GM23338 (cell line): ENCODE results near the gene TRIM8. TPM values are rescaled to one million over a fixed set of nuclear protein-coding genes. Genes with fewer than 3 reads are reported as not detected.

Source experiments
- ATAC-seq: fragments of 200-7000 bp; cut with Tn5 transposase; 3 replicates; pipeline ENCODE4 v1.9.1; 2020
- DNase-seq: peaks from one replicate; pipeline ENCODE4 v3.0.0-alpha.2; 2015; ENCODE audit warnings: low spot score
- H2AFZ ChIP-seq: fragments of 200-600 bp; sonication (generic); 2 replicates; pipeline ENCODE4 v1.8.0; 2016; ENCODE audit warnings: antibody characterized with exemption, mild to moderate bottlenecking, moderate library complexity
- H3F3A ChIP-seq: fragments of 200-600 bp; sonication (generic); replicated peaks from 2 replicates; pipeline ENCODE4 v1.8.0; 2017; ENCODE audit warnings: antibody characterized with exemption, mixed run types, low read depth
- H3K27ac ChIP-seq: fragments of 200-600 bp; sonication (generic); 2 replicates; pipeline ENCODE4 v1.6.1; 2016; ENCODE audit warnings: low read depth
- H3K27me3 ChIP-seq: fragments of 200-600 bp; sonication (generic); 2 replicates; pipeline ENCODE4 v1.8.0; 2016; ENCODE audit warnings: mild to moderate bottlenecking, mixed run types, moderate library complexity; ENCODE audit not compliant: insufficient read depth
- H3K36me3 ChIP-seq: fragments of 200-600 bp; sonication (generic); 2 replicates; pipeline ENCODE4 v1.8.0; 2016; ENCODE audit warnings: mild to moderate bottlenecking; ENCODE audit not compliant: insufficient read depth
- H3K4me1 ChIP-seq: fragments of 200-600 bp; sonication (generic); 2 replicates; pipeline ENCODE4 v1.8.0; 2016; ENCODE audit warnings: mild to moderate bottlenecking, moderate library complexity; ENCODE audit not compliant: insufficient read depth
- H3K4me2 ChIP-seq: fragments of 200-600 bp; sonication (generic); 2 replicates; pipeline ENCODE4 v1.7.1; 2017; ENCODE audit warnings: mixed run types
- H3K4me3 ChIP-seq: fragments of 200-600 bp; sonication (generic); 2 replicates; pipeline ENCODE4 v1.6.1; 2016; ENCODE audit warnings: mixed run types
- H3K79me2 ChIP-seq: fragments of 200-600 bp; sonication (generic); replicated peaks from 2 replicates; pipeline ENCODE4 v1.8.0; 2017; ENCODE audit warnings: mild to moderate bottlenecking; ENCODE audit not compliant: insufficient read depth
- H3K9me2 ChIP-seq: fragments of 200-600 bp; sonication (generic); 2 replicates; pipeline ENCODE4 v1.8.0; 2017; ENCODE audit not compliant: insufficient read depth
- H4K20me1 ChIP-seq: fragments of 200-600 bp; sonication (generic); replicated peaks from 2 replicates; pipeline ENCODE4 v1.8.0; 2017; ENCODE audit warnings: mild to moderate bottlenecking; ENCODE audit not compliant: insufficient read depth
- H3K27ac Mint-ChIP-seq: 2 replicates; pipeline ENCODE4 v1.8.0; 2020; ENCODE audit warnings: inconsistent platforms, mild to moderate bottlenecking, moderate library complexity, mixed read lengths
- H3K27me3 Mint-ChIP-seq: 3 replicates; pipeline ENCODE4 v1.8.0; 2022; ENCODE audit warnings: low read depth, mild to moderate bottlenecking, moderate library complexity, mixed read lengths, inconsistent platforms; ENCODE audit not compliant: insufficient read depth, poor library complexity
- H3K36me3 Mint-ChIP-seq: 3 replicates; pipeline ENCODE4 v1.8.0; 2021; ENCODE audit warnings: low read depth, mild to moderate bottlenecking, inconsistent platforms, moderate library complexity, mixed read lengths
- H3K4me1 Mint-ChIP-seq: 3 replicates; pipeline ENCODE4 v1.8.0; 2020; ENCODE audit warnings: mild to moderate bottlenecking, inconsistent platforms, mixed read lengths
- H3K4me3 Mint-ChIP-seq: 3 replicates; pipeline ENCODE4 v1.8.0; 2021; ENCODE audit warnings: moderate library complexity, mild to moderate bottlenecking, inconsistent platforms, mixed read lengths
- H3K9me3 Mint-ChIP-seq: 3 replicates; pipeline ENCODE4 v1.8.0; 2020; ENCODE audit warnings: moderate library complexity, mild to moderate bottlenecking, inconsistent platforms, mixed read lengths
- EZH2 ChIP-seq: fragments of 200-600 bp; sonication (generic); IDR thresholded peaks from one replicate; pipeline ENCODE4 v1.8.0; 2017; ENCODE audit warnings: antibody characterized with exemption, mild to moderate bottlenecking, low read depth; ENCODE audit not compliant: unreplicated experiment
- EZH2phosphoT487 ChIP-seq: fragments of 200-600 bp; sonication (generic); IDR thresholded peaks from one replicate; pipeline ENCODE4 v1.8.1; 2018; ENCODE audit warnings: antibody characterized with exemption; ENCODE audit not compliant: unreplicated experiment
- JUNB ChIP-seq: IDR thresholded peaks from one replicate; pipeline ENCODE4 v1.6.1; 2016; ENCODE audit warnings: antibody characterized with exemption; ENCODE audit not compliant: unreplicated experiment
- POLR2AphosphoS5 ChIP-seq: IDR thresholded peaks from 2 replicates; pipeline ENCODE4 v1.6.1; 2016; ENCODE audit warnings: antibody characterized with exemption, low read depth
- STAT1 ChIP-seq: IDR thresholded peaks from one replicate; pipeline ENCODE4 v1.6.1; 2016; ENCODE audit warnings: antibody characterized with exemption; ENCODE audit not compliant: unreplicated experiment
- ZNF331 ChIP-seq: fragments of 250-450 bp; sonication (Bioruptor Pico); IDR thresholded peaks from 2 replicates; pipeline ENCODE4 v1.5.0; 2020; ENCODE audit warnings: low read depth, mild to moderate bottlenecking, moderate library complexity
- polyA plus RNA-seq: library from polyadenylated mRNA; unstranded; fragments of >200 nt; fragmentation: Nextera tagmentation; extraction: Ambion mirVana; gene quantifications from 2 replicates; pipeline ENCODE4 v1.2.1, GENCODE V29; 2016
- total RNA-seq: library from RNA; depleted of rRNA; stranded (reverse); fragments of >200 nt; shearing (Covaris generic); gene quantifications from 2 replicates; pipeline ENCODE4 v1.2.3, GENCODE V29; 2014
- TF ChIP-seq, protein P1 (sequence below), 2 experiments: fragments of 200-600 bp in 1 of 2; sonication (generic) in 1 of 2; conservative IDR thresholded peaks; 2 replicates each; pipeline versions ENCODE4 v1.5.1 to v1.6.1; 2016 to 2017; ENCODE audit warnings: antibody characterized with exemption in 2 of 2, low read depth in 2 of 2, mild to moderate bottlenecking in 2 of 2, moderate library complexity in 1 of 2
- TF ChIP-seq, protein P2 (sequence below): IDR thresholded peaks from 2 replicates; pipeline ENCODE4 v1.6.1; 2016; ENCODE audit warnings: antibody characterized with exemption
- TF ChIP-seq, protein P3 (sequence below): fragments of 250-450 bp; sonication (Bioruptor Pico); IDR thresholded peaks from 2 replicates; pipeline ENCODE4 v1.5.0; 2020; ENCODE audit warnings: mild to moderate bottlenecking, moderate library complexity

Gene TRIM8
- total and polyA plus RNA-seq, 2 experiments from 2014 or later, result 15.1 to 36.7 TPM

DNA sequence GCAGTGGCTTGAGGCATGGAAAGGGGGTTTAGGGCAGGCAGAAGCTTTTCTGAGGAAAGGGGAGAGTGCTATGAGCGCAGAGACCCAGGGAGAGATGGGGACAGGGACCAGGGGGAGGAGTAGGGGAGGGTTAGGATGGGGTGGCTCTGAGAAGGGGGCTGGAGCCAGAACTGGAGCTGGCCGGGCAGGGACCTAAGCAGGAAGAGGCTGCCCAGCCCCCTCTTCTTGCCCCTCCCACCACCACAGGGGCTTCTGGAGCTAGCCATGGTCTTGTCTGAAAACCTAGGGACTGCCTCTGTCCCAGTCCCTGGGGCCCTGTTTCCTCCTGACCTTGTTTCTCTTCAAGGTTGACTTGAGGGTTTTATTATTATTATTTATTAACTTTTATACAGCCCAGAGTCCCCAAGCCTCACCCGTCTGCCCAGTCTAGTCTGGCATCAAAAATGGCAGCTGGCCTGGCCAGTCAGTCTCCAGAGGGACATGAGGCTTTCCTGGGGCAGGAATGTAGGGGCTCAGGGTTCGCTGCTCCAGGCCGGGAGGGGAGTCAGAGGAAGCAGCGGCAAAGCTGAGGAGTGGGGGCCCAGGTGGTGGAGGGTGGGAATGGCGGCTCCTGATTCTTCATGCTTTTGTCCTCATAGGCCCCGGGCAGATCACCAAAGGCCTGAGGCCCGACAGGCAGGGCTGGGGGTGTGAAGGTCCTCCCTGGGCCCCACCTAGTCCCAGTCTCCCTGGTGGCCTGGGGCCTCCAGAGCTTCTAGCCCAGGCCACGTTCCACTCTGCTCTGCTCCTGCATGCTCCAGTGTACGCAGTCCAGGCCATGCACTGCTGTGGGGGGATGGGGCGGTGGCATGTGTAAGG lies 5.7 kb downstream of the TRIM8 start:
- Mint-ChIP-seq H3K27ac (peak overlapping the region; percentile 72; the same call in 1 of the 2 replicates), H3K4me1 (peaks cover 62% of the 10 kb centered on the region), H3K36me3 (peaks cover 7% of the 10 kb centered on the region; the same call in 2 of the 3 replicates), H3K27me3 (peaks cover 30% of the 10 kb centered on the region), H3K9me3 (no peaks in the 10 kb centered on the region), H3K4me3 (peak overlapping the region; percentile 19; the same call in 2 of the 3 replicates)
- Histone ChIP-seq H3K27ac (peak overlapping the region; percentile 77), H3K4me2 (peak overlapping the region; percentile 72), H3K79me2 (peaks cover 78% of the 10 kb centered on the region), H3F3A (0 out of 2 replicates have a peak, but pooled peaks cover 4% of the 10 kb centered on the region), H3K4me3 (peak overlapping the region; percentile 34; the same call in 1 of the 2 replicates), H3K36me3 (no peaks in the 10 kb centered on the region), H3K9me2 (no peaks in the 10 kb centered on the region), H4K20me1 (peaks cover 13% of the 10 kb centered on the region; the same call in 1 of the 2 replicates), H2AFZ (no peak overlapping the region), H3K4me1 (peaks cover 36% of the 10 kb centered on the region), H3K27me3 (no peaks in the 10 kb centered on the region)
- no peak for TF ChIP-seq EZH2phosphoT487
- DNase-seq, result peak; percentile 57
- ATAC-seq, result peak; percentile 19

DNA sequence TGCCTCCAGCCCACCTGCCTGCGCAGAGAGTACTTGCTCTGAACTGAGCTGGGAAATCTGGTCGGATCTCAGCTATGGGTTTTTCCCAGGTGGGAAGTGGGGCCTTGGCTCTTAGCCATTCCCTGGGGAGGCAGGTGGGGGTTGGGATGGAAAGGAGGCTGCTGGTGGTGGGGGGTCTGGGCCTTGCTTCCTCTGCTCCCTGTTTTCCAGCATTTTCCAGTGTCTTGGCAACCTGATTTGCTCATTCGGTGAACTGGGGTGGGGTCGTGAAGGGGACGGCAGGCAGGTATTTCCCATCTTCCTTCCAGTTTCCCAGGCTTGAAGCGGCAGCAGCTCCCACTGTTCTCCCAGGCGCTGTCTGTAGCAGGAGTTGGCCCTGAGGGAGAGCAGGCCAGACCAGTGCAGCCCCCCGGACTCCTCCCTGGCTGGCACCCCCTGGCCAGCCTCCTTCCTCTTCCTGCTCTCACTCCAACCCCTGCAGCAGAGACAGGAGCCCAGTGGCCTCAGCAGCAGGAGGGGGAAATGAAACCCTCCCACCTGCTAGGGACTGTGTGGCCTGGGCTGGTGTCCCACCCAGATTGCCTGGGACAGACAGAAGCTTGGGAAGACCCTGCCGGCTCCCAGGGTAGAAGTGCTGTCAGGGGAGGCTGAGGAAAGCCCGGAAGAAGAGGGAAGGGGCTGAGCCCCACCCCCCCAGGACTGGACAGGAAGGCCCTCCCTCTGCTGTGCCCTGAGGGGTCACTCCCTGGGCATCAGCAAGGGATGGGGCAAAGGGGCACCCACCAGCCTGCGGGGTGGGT lies 6.6 kb downstream of the TRIM8 start:
- peaks cover 70% of the 10 kb centered on the region for H3K79me2 ChIP-seq
- Mint-ChIP-seq H3K9me3 (no peaks in the 10 kb centered on the region), H3K4me1 (peaks cover 62% of the 10 kb centered on the region), H3K27me3 (peaks cover 24% of the 10 kb centered on the region), H3K4me3 (no peak overlapping the region), H3K36me3 (peaks cover 13% of the 10 kb centered on the region), H3K27ac (peak overlapping the region; percentile 48; the same call in 1 of the 2 replicates)
- H4K20me1 ChIP-seq, result peaks cover 13% of the 10 kb centered on the region; the same call in 1 of the 2 replicates
- ATAC-seq (no peak), DNase-seq (no peak)
- H3K4me2 ChIP-seq, result peak overlapping the region; percentile 57; the same call in 1 of the 2 replicates
- H3K9me2 ChIP-seq, result no peaks in the 10 kb centered on the region
- H3K4me3 ChIP-seq, result no peak overlapping the region
- H3K36me3 ChIP-seq, result no peaks in the 10 kb centered on the region
- H3K27ac ChIP-seq, result no peak overlapping the region
- H3F3A ChIP-seq, result no peaks in the 10 kb centered on the region
- peaks cover 36% of the 10 kb centered on the region for H3K4me1 ChIP-seq
- no peaks in the 10 kb centered on the region for H3K27me3 ChIP-seq
- no peak overlapping the region for H2AFZ ChIP-seq
- TF ChIP-seq, protein P1, sequence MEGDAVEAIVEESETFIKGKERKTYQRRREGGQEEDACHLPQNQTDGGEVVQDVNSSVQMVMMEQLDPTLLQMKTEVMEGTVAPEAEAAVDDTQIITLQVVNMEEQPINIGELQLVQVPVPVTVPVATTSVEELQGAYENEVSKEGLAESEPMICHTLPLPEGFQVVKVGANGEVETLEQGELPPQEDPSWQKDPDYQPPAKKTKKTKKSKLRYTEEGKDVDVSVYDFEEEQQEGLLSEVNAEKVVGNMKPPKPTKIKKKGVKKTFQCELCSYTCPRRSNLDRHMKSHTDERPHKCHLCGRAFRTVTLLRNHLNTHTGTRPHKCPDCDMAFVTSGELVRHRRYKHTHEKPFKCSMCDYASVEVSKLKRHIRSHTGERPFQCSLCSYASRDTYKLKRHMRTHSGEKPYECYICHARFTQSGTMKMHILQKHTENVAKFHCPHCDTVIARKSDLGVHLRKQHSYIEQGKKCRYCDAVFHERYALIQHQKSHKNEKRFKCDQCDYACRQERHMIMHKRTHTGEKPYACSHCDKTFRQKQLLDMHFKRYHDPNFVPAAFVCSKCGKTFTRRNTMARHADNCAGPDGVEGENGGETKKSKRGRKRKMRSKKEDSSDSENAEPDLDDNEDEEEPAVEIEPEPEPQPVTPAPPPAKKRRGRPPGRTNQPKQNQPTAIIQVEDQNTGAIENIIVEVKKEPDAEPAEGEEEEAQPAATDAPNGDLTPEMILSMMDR (conservative IDR thresholded peaks at IDR 0.05; ENCODE audit: low read depth in 2 of 2), result no peak
- TF ChIP-seq ZNF331 (no peak), POLR2AphosphoS5 (no peak), JUNB (no peak), STAT1 (no peak), EZH2 (no peak), EZH2phosphoT487 (no peak)
- TF ChIP-seq, protein P2, sequence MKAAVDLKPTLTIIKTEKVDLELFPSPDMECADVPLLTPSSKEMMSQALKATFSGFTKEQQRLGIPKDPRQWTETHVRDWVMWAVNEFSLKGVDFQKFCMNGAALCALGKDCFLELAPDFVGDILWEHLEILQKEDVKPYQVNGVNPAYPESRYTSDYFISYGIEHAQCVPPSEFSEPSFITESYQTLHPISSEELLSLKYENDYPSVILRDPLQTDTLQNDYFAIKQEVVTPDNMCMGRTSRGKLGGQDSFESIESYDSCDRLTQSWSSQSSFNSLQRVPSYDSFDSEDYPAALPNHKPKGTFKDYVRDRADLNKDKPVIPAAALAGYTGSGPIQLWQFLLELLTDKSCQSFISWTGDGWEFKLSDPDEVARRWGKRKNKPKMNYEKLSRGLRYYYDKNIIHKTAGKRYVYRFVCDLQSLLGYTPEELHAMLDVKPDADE, result no peak
- TF ChIP-seq, protein P3, sequence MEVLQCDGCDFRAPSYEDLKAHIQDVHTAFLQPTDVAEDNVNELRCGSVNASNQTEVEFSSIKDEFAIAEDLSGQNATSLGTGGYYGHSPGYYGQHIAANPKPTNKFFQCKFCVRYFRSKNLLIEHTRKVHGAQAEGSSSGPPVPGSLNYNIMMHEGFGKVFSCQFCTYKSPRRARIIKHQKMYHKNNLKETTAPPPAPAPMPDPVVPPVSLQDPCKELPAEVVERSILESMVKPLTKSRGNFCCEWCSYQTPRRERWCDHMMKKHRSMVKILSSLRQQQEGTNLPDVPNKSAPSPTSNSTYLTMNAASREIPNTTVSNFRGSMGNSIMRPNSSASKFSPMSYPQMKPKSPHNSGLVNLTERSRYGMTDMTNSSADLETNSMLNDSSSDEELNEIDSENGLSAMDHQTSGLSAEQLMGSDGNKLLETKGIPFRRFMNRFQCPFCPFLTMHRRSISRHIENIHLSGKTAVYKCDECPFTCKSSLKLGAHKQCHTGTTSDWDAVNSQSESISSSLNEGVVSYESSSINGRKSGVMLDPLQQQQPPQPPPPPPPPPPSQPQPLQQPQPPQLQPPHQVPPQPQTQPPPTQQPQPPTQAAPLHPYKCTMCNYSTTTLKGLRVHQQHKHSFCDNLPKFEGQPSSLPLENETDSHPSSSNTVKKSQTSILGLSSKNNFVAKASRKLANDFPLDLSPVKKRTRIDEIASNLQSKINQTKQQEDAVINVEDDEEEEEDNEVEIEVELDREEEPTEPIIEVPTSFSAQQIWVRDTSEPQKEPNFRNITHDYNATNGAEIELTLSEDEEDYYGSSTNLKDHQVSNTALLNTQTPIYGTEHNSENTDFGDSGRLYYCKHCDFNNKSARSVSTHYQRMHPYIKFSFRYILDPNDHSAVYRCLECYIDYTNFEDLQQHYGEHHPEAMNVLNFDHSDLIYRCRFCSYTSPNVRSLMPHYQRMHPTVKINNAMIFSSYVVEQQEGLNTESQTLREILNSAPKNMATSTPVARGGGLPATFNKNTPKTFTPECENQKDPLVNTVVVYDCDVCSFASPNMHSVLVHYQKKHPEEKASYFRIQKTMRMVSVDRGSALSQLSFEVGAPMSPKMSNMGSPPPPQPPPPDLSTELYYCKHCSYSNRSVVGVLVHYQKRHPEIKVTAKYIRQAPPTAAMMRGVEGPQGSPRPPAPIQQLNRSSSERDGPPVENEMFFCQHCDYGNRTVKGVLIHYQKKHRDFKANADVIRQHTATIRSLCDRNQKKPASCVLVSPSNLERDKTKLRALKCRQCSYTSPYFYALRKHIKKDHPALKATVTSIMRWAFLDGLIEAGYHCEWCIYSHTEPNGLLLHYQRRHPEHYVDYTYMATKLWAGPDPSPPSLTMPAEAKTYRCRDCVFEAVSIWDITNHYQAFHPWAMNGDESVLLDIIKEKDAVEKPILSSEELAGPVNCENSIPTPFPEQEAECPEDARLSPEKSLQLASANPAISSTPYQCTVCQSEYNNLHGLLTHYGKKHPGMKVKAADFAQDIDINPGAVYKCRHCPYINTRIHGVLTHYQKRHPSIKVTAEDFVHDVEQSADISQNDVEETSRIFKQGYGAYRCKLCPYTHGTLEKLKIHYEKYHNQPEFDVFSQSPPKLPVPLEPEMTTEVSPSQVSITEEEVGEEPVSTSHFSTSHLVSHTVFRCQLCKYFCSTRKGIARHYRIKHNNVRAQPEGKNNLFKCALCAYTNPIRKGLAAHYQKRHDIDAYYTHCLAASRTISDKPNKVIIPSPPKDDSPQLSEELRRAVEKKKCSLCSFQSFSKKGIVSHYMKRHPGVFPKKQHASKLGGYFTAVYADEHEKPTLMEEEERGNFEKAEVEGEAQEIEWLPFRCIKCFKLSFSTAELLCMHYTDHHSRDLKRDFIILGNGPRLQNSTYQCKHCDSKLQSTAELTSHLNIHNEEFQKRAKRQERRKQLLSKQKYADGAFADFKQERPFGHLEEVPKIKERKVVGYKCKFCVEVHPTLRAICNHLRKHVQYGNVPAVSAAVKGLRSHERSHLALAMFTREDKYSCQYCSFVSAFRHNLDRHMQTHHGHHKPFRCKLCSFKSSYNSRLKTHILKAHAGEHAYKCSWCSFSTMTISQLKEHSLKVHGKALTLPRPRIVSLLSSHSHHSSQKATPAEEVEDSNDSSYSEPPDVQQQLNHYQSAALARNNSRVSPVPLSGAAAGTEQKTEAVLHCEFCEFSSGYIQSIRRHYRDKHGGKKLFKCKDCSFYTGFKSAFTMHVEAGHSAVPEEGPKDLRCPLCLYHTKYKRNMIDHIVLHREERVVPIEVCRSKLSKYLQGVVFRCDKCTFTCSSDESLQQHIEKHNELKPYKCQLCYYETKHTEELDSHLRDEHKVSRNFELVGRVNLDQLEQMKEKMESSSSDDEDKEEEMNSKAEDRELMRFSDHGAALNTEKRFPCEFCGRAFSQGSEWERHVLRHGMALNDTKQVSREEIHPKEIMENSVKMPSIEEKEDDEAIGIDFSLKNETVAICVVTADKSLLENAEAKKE (CRISPR knock-in tag), result no peak
